HG02759 (cell line): ENCODE data around the gene NDC1.

Source experiments
- ATAC-seq: cut with Tn5 transposase; IDR thresholded peaks from one replicate; pipeline ENCODE4 v1.9.1; 2021; ENCODE audit warnings: mild to moderate bottlenecking, moderate library complexity; ENCODE audit not compliant: unreplicated experiment

NDC1 gene

DNA sequence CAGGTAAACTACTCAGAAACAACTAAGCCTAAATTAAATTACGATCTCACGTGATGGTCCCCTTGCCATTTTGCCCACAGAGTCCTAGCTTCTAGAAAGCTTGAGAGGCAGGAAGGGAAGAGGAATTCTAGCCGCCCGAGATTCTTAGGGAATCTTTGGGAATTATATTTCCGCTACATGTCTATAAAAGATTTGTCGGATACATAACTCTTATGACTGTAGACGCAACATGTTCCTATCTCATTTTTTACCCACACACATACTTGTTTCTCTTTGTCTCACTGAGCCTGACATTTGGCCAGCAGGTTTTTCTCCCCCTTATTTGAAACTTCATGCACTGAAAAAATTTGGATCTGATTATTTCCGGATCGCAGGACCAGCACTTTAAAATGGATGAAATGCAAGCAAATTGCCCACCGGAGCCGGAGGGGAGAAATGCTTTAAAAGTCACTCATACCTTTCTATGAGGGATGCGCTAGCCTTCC lies 104.6 kb downstream of the NDC1 start:
- ATAC-seq = no peak

DNA sequence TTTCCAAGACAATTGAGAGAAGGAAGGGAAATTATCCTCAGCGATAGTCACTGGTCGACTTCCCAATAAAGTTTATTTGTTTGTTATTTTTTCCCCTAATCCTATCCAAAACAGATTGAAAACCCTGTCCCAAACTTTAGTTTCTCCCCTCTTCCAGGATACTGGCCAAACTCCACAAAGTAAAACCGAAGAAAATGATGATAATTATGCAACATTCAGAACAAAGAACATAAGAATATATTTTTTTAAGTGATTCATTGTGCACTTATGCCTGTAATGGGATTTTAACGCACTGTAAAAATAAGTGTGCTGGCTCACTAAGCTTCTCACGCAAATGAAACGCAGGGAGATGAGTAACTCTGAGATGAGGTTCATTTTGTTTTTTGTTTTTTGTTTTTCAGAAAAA lies 105.2 kb downstream of the NDC1 start:
- ATAC-seq = no peak

DNA sequence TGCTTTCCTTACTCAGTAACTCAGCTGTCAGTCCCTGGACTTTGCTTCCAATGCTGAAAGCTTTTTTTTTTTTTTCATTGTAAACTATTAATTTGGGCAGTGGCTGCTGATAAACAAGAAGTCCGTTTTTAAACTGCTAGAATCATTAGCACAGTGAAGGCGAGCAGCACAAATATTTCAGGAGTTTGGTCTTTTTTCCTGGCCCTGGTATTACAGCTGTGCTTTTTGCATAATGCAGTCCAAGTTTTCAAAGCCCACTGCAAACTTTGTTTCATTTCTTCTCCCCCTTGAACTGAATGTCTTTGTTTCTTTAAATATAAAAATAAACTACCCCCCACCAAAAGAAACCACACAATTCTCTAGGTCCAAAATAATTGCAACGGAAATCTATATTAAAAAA lies 105.7 kb downstream of the NDC1 start:
- no peak for ATAC-seq

DNA sequence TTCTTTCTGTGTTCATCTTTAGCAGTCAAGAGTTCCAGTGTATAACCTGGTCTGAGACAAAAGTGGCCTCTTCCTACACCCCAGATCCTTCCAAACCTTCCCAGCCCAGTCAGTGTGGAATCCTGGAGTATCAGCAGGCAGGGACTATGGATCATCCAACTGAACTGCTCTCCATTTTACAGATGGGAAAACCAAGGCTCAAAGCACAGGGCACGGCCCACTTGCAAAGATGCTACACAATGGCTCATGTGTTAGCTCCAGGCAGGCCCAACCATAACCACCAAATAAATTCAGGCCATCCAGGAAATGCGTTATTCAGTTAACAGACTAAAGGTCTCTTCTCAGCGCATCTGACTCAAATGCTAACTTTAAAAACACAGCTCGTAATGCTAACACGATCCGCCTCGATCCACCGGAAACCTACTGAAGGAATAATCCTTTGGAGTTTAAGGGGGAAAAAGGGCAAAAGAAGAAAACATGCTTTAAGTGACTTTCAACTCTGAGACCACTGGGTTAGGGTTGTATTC lies 106.3 kb downstream of the NDC1 start:
- no peak for ATAC-seq

DNA sequence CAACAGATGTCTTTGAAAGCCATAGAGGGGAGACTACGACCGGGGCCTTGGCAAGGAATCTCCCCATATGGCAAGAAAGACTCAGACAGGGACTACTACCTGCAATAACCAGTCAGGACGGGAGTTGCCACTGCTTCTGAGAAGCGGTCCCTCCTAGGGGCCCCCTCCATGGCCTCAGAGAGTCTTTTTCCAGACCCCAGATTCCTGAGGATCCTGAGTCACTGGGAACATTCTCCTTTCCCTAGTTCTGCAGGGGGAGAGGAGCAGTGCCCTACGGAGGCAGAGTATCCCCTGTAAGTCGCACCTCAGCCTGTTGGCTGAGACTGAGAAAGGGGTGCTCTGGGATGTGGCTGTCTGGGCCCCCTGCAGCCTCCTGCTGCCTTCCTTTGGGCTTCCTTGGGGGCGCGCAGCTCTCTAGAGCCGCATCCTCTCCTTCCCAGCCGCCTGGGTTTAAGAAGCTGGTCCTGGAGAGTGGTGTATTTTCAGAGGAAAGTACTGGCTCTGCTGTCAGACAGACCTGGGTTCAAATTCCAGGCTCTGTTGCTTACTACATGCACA lies 107.0 kb downstream of the NDC1 start:
- no peak for ATAC-seq

DNA sequence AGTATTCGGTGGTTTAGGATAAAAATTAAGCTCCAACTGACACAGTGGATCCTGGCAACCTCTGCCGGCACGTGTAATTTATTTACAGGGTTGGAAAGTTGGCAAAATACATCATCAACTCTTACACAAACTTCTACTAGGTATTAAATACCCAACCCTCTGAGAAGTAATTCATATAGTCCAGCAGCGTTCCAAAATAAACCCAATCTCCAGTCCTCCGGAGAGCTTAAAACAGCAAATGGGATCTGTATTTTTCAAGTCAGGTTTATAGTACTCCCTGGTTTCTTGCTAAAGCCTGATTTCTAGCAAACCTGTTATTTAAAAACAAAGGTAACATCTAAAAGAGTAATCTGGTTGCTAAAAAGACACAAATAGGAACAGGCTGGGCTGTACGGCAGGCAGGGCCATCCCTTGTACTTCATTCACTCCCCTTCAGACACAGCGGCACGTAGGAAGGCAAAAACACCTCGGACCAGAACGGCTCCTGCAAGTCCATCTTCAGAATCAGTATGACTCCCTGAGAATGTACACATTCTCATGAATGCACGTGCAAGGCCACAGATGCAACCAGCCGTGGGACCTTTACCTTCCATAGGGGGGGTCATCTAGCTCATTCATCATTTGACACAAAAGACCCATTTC lies 107.8 kb downstream of the NDC1 start:
- ATAC-seq = no peak

DNA sequence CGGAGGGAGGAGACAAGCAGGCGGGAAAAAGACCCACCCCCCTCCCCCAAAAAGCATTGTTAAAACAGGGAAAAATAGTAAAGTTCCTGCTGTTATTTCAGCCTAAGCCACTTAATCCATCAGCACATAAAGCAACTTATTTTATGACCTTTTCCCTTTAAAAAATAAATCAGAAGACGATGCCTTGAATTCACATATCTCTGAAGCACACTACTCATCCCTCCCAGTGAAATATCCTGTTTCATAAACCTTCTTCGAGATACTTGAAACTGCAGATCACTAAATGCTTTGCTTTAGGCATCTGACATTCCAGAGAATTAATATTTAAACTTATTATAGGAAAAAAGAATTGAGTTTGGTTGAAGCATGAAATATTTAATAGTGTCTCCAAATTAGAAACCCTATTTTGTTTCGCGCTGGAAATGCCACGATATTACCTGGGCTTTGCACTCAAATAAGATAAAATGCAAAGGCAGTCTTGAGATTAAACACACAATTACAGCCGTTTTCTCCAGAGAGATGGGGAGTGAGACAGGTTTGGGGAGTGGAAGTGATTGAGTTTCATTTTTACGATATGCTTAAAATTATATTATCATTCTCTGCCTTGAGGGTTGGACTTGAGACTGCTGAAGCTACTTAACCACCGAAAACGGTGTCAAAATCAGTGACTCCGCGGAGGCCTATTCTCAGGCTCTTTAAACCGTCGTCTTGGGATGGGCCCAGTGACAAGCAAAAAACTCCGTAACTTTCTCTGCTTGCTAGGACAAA lies 108.5 kb downstream of the NDC1 start:
- ATAC-seq = no peak

DNA sequence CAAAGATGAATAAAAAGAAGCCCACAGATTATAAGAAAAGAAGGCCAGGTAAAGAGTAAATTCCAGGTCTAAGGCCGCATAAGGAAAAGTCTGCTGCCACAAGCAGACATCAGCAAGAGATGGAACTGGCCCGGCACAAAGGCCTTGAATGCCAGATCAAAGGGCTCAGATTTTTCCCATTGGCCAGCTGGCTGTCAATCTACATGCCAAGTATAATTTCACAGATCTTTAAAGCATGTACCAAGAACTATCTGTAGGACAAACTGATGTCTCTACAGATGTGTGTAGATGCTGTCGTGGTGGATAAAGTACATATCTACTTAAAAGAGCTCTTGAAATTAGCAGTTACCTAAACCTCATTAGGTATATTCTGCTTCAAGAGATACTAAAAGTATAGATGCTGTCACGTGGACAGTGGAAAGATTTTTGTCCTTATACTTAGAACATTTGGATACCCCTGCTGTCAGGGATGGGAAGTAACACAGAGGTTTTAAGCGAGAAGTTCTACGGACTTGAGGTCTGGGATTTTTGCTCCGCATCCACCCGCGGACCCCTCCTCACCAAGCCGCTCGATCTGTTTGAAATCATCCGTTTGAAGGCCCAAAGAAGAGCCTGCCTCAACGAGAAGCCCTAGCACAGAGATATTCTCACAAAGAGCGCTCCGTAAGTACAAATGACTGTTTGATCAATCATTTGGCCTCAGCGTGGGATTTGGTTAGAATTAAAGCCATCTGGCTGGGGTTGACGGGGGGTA lies 109.2 kb downstream of the NDC1 start:
- no peak for ATAC-seq

DNA sequence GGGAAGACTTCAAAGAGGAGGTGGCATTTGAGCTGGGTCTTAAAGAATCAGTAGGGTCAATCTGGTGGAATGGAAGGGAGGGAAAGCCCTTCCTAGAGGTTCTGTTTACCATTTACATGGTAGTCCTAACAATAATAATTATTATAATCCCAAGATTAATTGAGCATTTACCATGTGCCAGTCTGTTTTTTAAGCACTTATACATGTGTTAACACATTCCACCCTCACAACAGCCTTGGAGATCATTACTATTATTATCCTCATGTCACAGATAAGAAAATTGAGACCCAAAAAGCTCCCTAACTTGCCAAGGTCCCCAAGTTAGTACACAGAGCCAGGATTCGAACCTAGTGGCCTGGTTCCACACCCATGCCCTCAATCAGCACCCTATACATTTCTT lies 109.9 kb downstream of the NDC1 start:
- ATAC-seq = no peak

DNA sequence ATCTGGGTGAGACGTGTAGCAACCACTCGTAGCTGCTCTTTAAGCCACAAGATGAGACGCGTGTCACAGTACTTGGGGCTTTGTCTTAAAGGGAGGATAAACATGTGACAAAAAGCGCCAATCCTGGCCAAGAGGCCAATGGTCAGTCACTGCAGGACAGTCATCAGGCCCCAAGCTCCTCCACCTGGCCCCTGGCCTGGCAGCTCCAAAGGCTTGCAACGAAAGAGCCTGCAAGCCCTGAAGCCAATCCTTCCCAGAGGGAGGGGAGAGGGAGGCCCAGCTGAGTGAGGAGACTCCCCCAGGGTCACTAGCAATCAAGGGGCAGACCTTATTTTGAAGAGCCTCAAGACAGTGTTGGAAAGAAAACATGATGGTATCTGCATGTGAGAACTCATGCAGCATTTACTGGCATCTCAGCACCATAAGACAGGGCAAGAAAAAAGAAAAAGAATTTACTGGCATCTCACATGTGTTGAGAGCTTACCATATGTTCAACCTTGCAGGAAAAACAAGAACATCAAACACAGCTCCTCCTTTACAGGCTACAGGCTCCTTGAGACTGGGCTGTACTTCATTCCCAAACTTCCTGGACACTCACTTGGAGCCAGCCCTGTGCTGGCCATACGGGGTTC lies 110.5 kb downstream of the NDC1 start:
- ATAC-seq = no peak

DNA sequence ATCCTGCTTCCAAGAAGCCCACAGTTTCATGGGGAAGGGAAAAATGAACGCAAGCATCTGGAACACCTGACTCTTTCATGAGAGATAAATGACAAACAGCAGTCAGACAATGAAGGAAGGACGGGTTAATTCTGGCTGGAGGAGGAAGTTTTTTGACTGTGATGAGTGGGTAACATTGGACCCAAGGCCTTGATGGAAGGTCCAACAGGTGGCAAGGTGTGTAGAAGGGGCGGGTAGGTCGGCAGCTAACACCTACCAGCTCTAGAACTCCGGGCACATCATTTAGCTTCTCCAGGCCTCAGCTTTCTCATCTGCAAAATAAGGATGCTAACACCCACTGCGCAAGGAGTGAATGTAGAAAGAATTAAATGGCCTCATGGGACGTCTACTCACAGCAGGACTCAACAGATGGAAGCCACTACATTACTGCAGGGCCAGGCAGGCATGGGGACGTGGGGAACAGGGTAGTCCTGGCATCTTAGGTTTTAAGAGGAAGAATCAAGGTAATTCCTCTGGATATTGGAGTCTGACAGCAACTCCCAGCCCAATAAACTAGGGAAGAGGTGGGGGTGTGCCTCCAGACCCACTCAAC lies 112.0 kb downstream of the NDC1 start:
- ATAC-seq = no peak

DNA sequence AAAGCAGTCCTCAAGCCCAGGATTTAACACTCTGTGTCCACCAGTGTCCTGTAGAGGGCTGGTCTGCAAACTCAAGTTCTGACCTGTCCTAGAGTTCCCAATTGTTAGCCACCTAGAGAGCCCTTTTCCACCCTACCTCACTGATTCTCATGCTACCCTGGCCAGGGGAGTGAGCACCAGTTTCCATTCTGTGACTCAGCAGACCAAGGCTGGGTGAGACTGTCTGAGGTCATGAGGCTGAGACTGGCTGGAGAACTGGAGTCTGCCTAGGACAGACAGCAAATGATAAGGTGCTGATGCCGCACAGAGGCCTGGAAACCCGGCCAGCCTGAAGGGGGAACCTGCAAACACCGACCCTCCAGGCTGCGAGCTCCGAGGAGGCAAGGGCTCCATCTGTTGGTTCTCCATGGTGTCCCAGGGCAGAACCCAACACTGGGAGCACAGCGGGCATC lies 112.8 kb downstream of the NDC1 start:
- no peak for ATAC-seq

DNA sequence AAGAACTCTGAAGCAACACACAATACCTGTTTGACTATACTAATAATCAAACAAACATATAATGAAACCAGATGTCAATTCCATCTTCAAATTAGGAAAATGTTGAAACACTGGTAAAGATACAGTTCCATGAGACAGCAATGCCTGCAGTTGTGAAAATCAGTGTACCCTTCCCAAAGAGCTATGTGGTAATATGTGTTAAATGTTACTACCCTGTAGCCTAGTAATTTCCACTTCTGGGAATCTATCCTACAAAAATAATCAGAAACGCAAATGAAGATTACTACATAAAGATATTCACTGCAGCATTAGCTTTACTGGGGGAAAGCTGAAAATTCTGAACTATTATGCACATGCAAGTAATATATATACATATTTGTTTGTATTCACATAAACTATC lies 116.1 kb downstream of the NDC1 start:
- ATAC-seq = no peak

DNA sequence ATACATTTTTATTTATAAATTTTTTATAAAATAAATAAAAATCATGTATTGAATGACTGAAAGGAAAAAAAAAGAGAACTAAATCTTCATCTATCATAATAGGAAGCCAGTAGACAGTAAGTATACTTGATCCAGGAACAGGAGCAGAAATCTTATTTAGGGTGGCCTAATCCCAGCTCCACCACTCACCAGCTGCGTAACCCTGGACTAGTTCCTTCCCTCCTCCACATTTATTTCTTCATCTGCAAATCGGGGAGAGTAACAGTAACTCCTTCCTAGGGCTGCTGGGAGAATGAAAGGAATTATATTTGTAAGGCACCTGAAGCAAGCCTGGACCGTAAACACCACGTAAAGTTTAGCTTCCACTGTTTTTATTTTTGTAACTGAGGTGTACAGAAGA lies 117.0 kb downstream of the NDC1 start:
- ATAC-seq = no peak

DNA sequence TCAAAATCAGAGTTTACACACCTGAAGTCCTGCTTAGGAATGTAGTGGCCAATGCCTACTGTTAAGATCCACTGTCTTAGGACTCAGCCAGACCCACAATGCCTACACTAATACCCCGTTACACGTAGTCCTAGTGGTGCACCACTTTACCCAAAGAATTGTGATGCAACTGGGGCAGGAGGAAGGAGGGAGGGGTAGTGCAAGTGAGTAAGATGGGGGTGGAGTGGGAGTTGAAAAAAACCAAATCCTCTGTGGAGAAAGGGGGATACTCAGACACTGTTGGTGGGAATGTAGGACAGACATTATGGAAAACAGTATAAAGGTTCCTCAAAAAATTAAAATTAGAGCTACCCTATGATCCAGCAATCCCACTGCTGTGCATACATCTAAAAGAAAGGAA lies 118.6 kb downstream of the NDC1 start:
- ATAC-seq = no peak

DNA sequence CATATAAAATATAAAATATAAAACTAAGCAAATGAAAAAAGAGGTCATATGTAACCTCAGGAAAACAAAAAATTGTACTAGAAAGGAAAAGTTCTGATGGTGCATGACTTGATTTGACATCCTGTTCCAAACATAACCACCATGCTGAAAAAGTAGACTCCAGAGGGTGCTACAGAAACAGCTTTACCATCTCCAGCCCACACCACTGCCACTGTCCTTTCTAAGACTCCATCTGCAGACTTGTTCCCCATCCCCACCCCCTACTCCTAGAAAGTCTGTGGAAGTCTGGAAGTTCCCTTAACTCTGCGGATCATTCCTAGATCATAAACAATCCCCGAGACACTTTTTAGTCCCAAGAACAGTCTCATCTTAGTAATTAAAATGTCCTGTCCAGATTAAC lies 119.7 kb downstream of the NDC1 start:
- no peak for ATAC-seq

DNA sequence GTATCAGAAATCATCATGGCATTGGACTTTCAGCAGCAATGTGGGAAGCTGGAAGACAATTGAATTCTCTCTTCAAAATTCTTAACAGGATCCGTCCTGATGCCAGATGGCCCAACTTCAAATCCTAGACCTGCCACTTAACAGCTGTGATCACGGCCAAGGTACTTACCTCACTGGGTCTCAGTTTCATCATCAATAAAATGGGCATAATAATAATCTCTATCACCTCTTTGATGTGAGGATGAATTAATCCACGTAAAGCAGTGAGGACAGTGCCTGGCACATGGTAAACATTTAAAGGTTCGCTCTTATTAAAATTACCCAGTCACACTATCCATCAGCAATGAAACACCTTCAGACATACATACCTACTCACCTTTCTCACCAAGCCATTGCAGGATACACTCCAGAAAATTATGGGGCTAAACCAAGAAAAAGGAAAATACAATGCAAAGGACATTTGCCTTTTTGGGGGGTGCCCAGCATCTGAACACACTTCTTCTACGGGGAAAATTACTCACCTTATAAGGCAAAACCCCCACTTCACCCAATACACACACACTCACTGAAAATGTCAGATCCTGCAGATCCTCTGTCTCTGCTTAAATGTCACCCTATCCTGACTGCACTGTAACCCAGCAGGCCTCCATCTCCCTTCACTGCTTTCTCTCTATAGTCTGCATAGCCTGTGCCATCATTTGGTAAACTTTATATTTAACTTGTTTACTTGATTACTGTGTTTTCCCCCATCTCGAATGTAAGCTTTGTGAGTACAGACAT lies 120.9 kb downstream of the NDC1 start:
- no peak for ATAC-seq

DNA sequence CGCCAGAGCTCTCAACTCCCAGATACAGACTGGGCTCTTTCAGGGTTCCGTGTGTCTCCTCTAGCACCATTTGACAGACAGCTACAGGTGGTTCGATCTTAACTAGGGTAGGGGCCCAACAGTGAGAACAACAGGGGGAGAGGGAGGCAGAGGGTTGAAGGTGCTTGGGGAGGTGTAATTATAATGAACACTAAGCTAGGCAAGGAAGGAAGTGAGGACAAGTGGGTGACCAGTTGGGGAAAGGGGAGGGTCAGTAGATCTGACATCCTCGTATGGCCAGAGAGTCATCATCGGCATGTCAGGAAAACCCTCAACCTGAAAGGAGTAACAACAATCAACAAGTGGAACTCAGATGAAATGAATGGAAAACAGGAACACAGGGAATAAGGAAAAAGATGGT lies 121.9 kb downstream of the NDC1 start:
- ATAC-seq = no peak

DNA sequence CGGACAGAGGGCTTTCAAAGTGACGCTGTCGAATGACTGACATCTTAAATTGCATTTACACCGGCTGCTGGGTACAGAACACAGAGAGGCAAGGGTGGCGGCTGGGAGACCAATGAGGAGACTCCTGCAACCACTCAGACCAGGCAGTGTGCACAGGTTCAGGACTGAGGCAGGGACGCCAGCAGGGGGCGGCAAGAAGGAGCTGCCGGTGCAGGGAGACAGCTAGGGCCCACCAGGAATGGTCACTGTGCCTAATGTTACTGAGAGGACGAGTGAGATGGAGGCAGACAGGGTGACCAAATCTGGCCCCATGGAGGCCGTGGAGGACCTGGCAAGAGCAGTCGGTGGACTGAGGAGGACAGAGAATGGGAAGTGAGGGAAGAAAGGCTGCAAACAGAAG lies 122.6 kb downstream of the NDC1 start:
- no peak for ATAC-seq
